ENCODE results near the gene GJA9.

DNA sequence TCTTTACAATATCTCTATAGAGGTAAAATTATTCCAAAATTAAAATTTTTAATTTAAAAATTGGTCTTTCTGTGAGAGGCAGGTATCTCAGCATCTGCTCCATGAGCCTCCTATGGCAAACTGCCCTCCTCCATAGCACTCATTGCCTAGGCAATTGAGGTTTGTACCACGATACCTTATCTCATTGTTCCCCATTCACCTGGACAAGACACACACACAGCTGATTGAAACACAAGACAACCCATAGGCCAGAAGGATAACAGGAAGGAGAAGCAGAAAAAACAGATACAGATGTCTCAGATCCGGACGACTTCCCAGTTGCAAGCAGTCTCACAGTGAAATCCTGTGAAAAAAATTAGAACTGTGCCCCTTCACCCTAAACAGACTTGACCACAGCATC, 36.0 kb upstream of the GJA9 start:
- TF ChIP-seq, protein P1, sequence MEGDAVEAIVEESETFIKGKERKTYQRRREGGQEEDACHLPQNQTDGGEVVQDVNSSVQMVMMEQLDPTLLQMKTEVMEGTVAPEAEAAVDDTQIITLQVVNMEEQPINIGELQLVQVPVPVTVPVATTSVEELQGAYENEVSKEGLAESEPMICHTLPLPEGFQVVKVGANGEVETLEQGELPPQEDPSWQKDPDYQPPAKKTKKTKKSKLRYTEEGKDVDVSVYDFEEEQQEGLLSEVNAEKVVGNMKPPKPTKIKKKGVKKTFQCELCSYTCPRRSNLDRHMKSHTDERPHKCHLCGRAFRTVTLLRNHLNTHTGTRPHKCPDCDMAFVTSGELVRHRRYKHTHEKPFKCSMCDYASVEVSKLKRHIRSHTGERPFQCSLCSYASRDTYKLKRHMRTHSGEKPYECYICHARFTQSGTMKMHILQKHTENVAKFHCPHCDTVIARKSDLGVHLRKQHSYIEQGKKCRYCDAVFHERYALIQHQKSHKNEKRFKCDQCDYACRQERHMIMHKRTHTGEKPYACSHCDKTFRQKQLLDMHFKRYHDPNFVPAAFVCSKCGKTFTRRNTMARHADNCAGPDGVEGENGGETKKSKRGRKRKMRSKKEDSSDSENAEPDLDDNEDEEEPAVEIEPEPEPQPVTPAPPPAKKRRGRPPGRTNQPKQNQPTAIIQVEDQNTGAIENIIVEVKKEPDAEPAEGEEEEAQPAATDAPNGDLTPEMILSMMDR (conservative IDR thresholded peaks at IDR 0.05; ENCODE audit: low read depth, low read length), result no peak
- TF ChIP-seq EZH2phosphoT487 (IDR thresholded peaks at IDR 0.05; ENCODE audit: borderline replicate concordance, low read length) (no peak), EZH2 (IDR thresholded peaks at IDR 0.05; ENCODE audit: low read length, unreplicated experiment) (no peak)
